Fibroblast of villous mesenchyme (primary cell): Measurements from ENCODE around the gene HLA-DQA2. TPM values are rescaled to one million over a fixed set of nuclear protein-coding genes. Genes with fewer than 3 reads are reported as not detected.

Source experiments
- DNase-seq: peaks from one replicate; pipeline ENCODE4 v3.0.0-alpha.2; 2010; ENCODE audit warnings: low read depth
- H3K4me3 ChIP-seq: 2 replicates; pipeline ENCODE4 v1.5.1; 2011; ENCODE audit warnings: low read depth, mild to moderate bottlenecking, low read length
- total RNA-seq: library from RNA; depleted of rRNA; stranded (reverse); fragments of >200 nt; gene quantifications from 2 replicates; pipeline ENCODE4 v1.2.3, GENCODE V29; 2012
- TF ChIP-seq, protein P1 (sequence below): IDR thresholded peaks from 2 replicates; pipeline ENCODE4 v1.5.1; 2012; ENCODE audit warnings: low read depth, mild to moderate bottlenecking, low read length; ENCODE audit not compliant: insufficient read depth

Gene HLA-DQA2
- total RNA-seq, 1 donor = not detected

- TF ChIP-seq, protein P1, sequence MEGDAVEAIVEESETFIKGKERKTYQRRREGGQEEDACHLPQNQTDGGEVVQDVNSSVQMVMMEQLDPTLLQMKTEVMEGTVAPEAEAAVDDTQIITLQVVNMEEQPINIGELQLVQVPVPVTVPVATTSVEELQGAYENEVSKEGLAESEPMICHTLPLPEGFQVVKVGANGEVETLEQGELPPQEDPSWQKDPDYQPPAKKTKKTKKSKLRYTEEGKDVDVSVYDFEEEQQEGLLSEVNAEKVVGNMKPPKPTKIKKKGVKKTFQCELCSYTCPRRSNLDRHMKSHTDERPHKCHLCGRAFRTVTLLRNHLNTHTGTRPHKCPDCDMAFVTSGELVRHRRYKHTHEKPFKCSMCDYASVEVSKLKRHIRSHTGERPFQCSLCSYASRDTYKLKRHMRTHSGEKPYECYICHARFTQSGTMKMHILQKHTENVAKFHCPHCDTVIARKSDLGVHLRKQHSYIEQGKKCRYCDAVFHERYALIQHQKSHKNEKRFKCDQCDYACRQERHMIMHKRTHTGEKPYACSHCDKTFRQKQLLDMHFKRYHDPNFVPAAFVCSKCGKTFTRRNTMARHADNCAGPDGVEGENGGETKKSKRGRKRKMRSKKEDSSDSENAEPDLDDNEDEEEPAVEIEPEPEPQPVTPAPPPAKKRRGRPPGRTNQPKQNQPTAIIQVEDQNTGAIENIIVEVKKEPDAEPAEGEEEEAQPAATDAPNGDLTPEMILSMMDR = no peak
- DNase-seq = no peak
- H3K4me3 ChIP-seq = no peak overlapping the region
These were observed 18.5 kb downstream of the HLA-DQA2 start for GRCh38 chr6:32759669-32760068.

- TF ChIP-seq, protein P1 = no peak
- no peak for DNase-seq
- H3K4me3 ChIP-seq = no peak overlapping the region
These were observed 19.9 kb downstream of the HLA-DQA2 start for GRCh38 chr6:32761072-32761471.

DNA sequence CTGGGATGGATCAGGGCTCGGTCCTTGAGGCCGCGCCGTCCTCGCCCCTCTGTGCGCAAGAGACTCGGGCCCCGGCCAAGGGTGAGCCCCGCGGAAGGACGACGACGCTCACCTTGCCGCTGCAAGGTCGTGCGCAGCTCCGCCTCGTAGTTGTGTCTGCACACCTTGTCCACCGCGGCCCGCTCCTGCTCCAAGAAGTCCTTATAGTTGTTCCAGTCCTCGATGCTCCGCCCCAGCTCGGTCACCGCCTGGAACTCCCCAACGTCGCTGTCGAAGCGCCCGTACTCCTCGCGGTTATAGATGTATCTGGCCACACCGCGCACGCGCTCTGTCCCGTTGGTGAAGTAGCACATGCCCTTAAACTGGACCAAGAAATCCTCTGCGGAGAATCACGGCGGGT lies 20.4 kb downstream of the HLA-DQA2 start:
- TF ChIP-seq, protein P1 = no peak
- no peak for DNase-seq
- H3K4me3 ChIP-seq = no peak overlapping the region

DNA sequence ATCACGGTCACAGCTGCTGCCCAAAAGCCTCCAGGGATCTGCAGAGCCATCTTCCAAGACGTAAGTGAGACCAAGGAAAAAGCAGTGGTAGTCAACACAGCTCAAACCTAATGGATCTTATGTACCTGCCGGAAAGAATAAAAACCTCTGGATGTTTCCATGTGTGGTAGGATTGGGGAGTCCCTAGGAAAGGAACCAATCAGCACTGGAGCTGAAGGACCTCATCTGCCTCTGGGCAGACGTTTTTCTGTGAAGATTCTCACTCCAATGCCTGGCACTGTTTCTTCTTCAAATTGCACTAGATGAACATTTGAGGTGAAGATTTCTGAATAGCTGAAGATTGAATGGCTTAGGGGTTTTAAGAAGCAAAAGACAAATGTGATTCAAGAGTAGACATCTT lies 22.2 kb downstream of the HLA-DQA2 start, which contains the start of gene HLA-DQB2:
HLA-DQB2 (minus strand) TSS at position 112 of the 400 bp plus-strand sequence; CDS start at position 50, 62 bp downstream.
- TF ChIP-seq, protein P1 = no peak
- no peak within 1 kb of the TSS for H3K4me3 ChIP-seq
- DNase-seq = peak; percentile 1

GRCh38 chr6:32764048-32764447 lies 22.9 kb downstream of the HLA-DQA2 start:
- H3K4me3 ChIP-seq = no peak overlapping the region
- DNase-seq = no peak
- TF ChIP-seq, protein P1 = no peak

- DNase-seq = no peak
- TF ChIP-seq, protein P1 = no peak
- H3K4me3 ChIP-seq = no peak overlapping the region
These were observed 31.5 kb downstream of the HLA-DQA2 start for GRCh38 chr6:32772656-32773055.

DNA sequence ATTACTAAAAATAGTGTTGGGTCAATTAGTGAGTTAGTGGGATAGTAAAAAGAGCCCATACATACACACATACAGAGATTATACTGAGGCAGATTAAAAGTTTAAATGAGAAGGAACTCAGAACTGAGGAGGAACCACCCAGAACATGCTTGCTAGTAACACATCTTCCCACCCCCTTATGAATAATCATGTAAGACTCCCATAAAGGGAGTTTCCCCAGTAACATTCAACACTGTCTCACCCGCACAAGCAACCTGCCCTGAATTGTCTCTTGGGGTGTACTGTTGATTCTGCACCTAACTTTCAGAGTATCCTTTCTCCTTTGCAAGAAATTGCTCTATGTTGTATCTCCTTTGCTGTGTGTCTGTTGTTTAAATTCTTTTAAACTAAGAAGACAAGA lies 33.2 kb downstream of the HLA-DQA2 start:
- DNase-seq = no peak
- TF ChIP-seq, protein P1 = no peak
- no peak overlapping the region for H3K4me3 ChIP-seq
